ENCODE measurements around the gene CHRNB2.

GRCh38 chr1:154620751-154621150 lies 53.2 kb downstream of the CHRNB2 start:
- TF ChIP-seq CTCF (IDR thresholded peaks at IDR 0.05) (no peak), TCF7L2 (IDR thresholded peaks at IDR 0.05; ENCODE audit: low read depth, low read length) (no peak)

Data from Panc1 (cell line).